Neural progenitor cell (in vitro differentiated cells): ENCODE measurements around the gene QRFPR. TPM values are rescaled to one million over a fixed set of nuclear protein-coding genes. Genes with fewer than 3 reads are reported as not detected.

ENCODE experiments used
- DNase-seq: peaks from one replicate; pipeline ENCODE4 v3.0.0-alpha.2; 2016; ENCODE audit warnings: low spot score
- H2AFZ ChIP-seq: fragments of 200-600 bp; sonication (generic); replicated peaks from 2 replicates; pipeline ENCODE4 v1.6.1; 2016; ENCODE audit warnings: antibody characterized with exemption
- H3F3A ChIP-seq: fragments of 200-600 bp; sonication (generic); 2 replicates; pipeline ENCODE4 v1.6.1; 2016; ENCODE audit warnings: antibody characterized with exemption, low read depth
- H3K27ac ChIP-seq: fragments of 200-600 bp; sonication (generic); 2 replicates; pipeline ENCODE4 v1.5.1; 2016; ENCODE audit warnings: mild to moderate bottlenecking
- H3K27me3 ChIP-seq: fragments of 200-600 bp; sonication (generic); 2 replicates; pipeline ENCODE4 v1.6.1; 2016; ENCODE audit warnings: mild to moderate bottlenecking, moderate library complexity
- H3K36me3 ChIP-seq: fragments of 200-600 bp; sonication (generic); 2 replicates; pipeline ENCODE4 v1.5.1; 2016
- H3K4me1 ChIP-seq: fragments of 200-600 bp; sonication (generic); 2 replicates; pipeline ENCODE4 v1.6.1; 2016; ENCODE audit warnings: mixed run types
- H3K4me2 ChIP-seq: fragments of 200-600 bp; sonication (generic); 2 replicates; pipeline ENCODE4 v1.6.1; 2016
- H3K4me3 ChIP-seq: fragments of 200-600 bp; sonication (generic); 2 replicates; pipeline ENCODE4 v1.5.1; 2016
- H3K79me2 ChIP-seq: fragments of 200-600 bp; sonication (generic); 2 replicates; pipeline ENCODE4 v1.6.1; 2016; ENCODE audit warnings: low read depth
- H3K9ac ChIP-seq: fragments of 200-600 bp; sonication (generic); 2 replicates; pipeline ENCODE4 v1.6.1; 2016
- H3K9me3 ChIP-seq: fragments of 200-600 bp; sonication (generic); 2 replicates; pipeline ENCODE4 v1.5.1; 2016; ENCODE audit warnings: low read depth
- H4K20me1 ChIP-seq: fragments of 200-600 bp; sonication (generic); 2 replicates; pipeline ENCODE4 v1.6.1; 2016; ENCODE audit warnings: low read depth
- H3K27ac Mint-ChIP-seq: 3 replicates; pipeline ENCODE4 v1.8.0; 2021; ENCODE audit warnings: mixed read lengths
- H3K27me3 Mint-ChIP-seq: 2 replicates; pipeline ENCODE4 v1.8.0; 2022; ENCODE audit warnings: low read depth, mild to moderate bottlenecking, inconsistent platforms, moderate library complexity, mixed read lengths; ENCODE audit not compliant: insufficient read depth
- H3K36me3 Mint-ChIP-seq: 3 replicates; pipeline ENCODE4 v1.8.0; 2021; ENCODE audit warnings: mixed read lengths
- H3K4me1 Mint-ChIP-seq: 3 replicates; pipeline ENCODE4 v1.8.0; 2021; ENCODE audit warnings: mixed read lengths
- H3K4me3 Mint-ChIP-seq: 3 replicates; pipeline ENCODE4 v1.8.0; 2021; ENCODE audit warnings: mild to moderate bottlenecking, moderate library complexity, mixed read lengths
- H3K9me3 Mint-ChIP-seq: 3 replicates; pipeline ENCODE4 v1.8.0; 2020; ENCODE audit warnings: mixed read lengths
- EZH2 ChIP-seq: fragments of 200-600 bp; sonication (generic); IDR thresholded peaks from 2 replicates; pipeline ENCODE4 v1.6.1; 2017; ENCODE audit warnings: antibody characterized with exemption, mild to moderate bottlenecking, moderate library complexity
- EZH2phosphoT487 ChIP-seq: fragments of 200-600 bp; sonication (generic); IDR thresholded peaks from 2 replicates; pipeline ENCODE4 v1.6.1; 2017; ENCODE audit warnings: antibody characterized with exemption
- total RNA-seq: library from RNA; depleted of rRNA; stranded (reverse); fragments of >200 nt; gene quantifications from 2 replicates; pipeline ENCODE4 v1.2.3, GENCODE V29; 2015; ENCODE audit warnings: low replicate concordance
- TF ChIP-seq, protein P1 (sequence below): fragments of 200-600 bp; sonication (generic); IDR thresholded peaks from 2 replicates; pipeline ENCODE4 v1.5.1; 2017; ENCODE audit warnings: antibody characterized with exemption, mild to moderate bottlenecking

Gene QRFPR
- total RNA-seq, 1 donor from 2014 or later: not detected

DNA sequence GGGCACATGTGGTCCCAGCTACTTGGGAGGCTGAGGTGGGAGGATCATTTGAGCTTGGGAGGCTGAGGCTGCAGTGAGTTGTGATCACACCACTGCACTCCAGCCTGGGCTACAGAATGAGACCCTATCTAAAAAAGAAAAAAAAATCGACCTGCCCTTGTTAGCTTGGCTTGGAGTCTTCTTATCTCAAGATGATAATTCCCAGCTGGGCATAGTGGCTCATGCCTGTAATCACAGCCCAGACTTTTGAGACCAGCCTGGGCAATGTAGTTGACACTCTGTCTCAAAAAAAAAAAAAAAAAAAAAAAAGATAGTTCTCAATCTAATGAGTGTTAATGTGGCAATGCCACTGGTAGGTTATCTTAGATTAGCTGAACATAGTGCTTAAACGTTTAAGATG is 41.0 kb downstream of the QRFPR start:
- Histone ChIP-seq H3F3A (no peaks in the 10 kb centered on the region), H2AFZ (no peak overlapping the region), H3K9ac (no peak overlapping the region), H3K36me3 (no peaks in the 10 kb centered on the region), H3K4me1 (peaks cover 30% of the 10 kb centered on the region), H3K4me2 (no peak overlapping the region), H3K27ac (no peak overlapping the region), H3K9me3 (no peaks in the 10 kb centered on the region), H3K27me3 (no peaks in the 10 kb centered on the region), H3K4me3 (no peak overlapping the region), H4K20me1 (no peaks in the 10 kb centered on the region), H3K79me2 (no peaks in the 10 kb centered on the region)
- H3K27ac Mint-ChIP-seq: no peak overlapping the region
- H3K27me3 Mint-ChIP-seq: peaks cover 2% of the 10 kb centered on the region
- no peaks in the 10 kb centered on the region for H3K36me3 Mint-ChIP-seq
- TF ChIP-seq EZH2phosphoT487: no peak
- TF ChIP-seq, protein P1, sequence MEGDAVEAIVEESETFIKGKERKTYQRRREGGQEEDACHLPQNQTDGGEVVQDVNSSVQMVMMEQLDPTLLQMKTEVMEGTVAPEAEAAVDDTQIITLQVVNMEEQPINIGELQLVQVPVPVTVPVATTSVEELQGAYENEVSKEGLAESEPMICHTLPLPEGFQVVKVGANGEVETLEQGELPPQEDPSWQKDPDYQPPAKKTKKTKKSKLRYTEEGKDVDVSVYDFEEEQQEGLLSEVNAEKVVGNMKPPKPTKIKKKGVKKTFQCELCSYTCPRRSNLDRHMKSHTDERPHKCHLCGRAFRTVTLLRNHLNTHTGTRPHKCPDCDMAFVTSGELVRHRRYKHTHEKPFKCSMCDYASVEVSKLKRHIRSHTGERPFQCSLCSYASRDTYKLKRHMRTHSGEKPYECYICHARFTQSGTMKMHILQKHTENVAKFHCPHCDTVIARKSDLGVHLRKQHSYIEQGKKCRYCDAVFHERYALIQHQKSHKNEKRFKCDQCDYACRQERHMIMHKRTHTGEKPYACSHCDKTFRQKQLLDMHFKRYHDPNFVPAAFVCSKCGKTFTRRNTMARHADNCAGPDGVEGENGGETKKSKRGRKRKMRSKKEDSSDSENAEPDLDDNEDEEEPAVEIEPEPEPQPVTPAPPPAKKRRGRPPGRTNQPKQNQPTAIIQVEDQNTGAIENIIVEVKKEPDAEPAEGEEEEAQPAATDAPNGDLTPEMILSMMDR: no peak
- no peak for TF ChIP-seq EZH2
- H3K4me1 Mint-ChIP-seq: peaks cover 12% of the 10 kb centered on the region
- H3K9me3 Mint-ChIP-seq: no peaks in the 10 kb centered on the region
- no peak for DNase-seq
- no peak overlapping the region for H3K4me3 Mint-ChIP-seq

DNA sequence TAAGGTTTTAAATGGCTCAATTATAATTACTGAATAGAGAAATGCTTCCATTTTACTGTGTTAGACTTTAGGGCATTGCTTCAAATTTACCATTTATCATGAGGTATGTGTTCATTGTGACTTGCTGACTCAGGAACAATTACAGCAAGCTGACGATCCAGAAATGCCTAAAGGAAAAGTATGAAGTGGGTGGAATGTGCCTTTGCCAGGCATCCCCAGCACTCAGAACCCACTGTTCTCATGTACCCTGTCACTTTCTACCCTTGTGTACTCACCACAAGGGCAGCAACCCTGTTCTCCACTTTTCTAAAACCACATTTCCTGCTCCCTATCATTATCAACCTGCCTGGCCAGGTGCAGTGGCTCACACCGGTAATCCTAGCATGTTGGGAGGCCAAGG is 41.5 kb downstream of the QRFPR start:
- Histone ChIP-seq H3K36me3 (no peaks in the 10 kb centered on the region), H3K4me1 (peaks cover 26% of the 10 kb centered on the region), H2AFZ (no peak overlapping the region), H3K79me2 (no peaks in the 10 kb centered on the region), H3K27me3 (no peaks in the 10 kb centered on the region), H3K9ac (no peak overlapping the region), H3K9me3 (no peaks in the 10 kb centered on the region), H3K4me3 (no peak overlapping the region), H3K27ac (no peak overlapping the region), H4K20me1 (no peaks in the 10 kb centered on the region), H3F3A (no peaks in the 10 kb centered on the region), H3K4me2 (peak overlapping the region; percentile 40)
- no peak for TF ChIP-seq EZH2
- no peak for TF ChIP-seq EZH2phosphoT487
- TF ChIP-seq, protein P1: no peak
- Mint-ChIP-seq H3K4me3 (no peak overlapping the region), H3K27ac (no peak overlapping the region), H3K27me3 (peaks cover 2% of the 10 kb centered on the region), H3K9me3 (no peaks in the 10 kb centered on the region), H3K4me1 (peaks cover 12% of the 10 kb centered on the region), H3K36me3 (no peaks in the 10 kb centered on the region)
- DNase-seq: no peak

DNA sequence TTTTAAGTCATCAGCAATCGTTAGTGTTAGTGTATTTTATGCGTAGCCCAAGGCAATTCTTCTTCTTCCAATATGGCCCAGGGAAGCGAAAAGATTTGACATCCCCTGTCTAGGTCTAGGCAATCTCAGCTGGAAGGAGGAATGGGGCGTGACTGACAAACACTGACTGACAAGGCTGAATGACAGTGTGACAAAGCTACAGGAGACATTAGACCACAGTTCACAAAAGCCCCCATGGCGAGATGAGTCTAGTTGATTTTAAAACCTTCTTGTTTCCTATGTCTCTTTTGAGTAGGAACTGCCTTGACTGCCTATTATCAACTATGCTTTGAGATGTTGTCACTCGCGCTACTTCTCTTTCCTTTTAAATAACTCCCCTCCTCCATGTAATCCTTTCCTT is 42.3 kb downstream of the QRFPR start:
- Mint-ChIP-seq H3K4me3 (no peak overlapping the region), H3K36me3 (no peaks in the 10 kb centered on the region), H3K27ac (no peak overlapping the region), H3K4me1 (peaks cover 12% of the 10 kb centered on the region), H3K9me3 (no peaks in the 10 kb centered on the region), H3K27me3 (peaks cover 2% of the 10 kb centered on the region)
- peak overlapping the region; percentile 40 for H3K4me2 ChIP-seq
- no peaks in the 10 kb centered on the region for H4K20me1 ChIP-seq
- DNase-seq: peak; percentile 66
- H3K36me3 ChIP-seq: no peaks in the 10 kb centered on the region
- no peak overlapping the region for H3K27ac ChIP-seq
- H3K4me3 ChIP-seq: no peak overlapping the region
- H3K4me1 ChIP-seq: peaks cover 26% of the 10 kb centered on the region
- H3K79me2 ChIP-seq: no peaks in the 10 kb centered on the region
- no peaks in the 10 kb centered on the region for H3K27me3 ChIP-seq
- H2AFZ ChIP-seq: no peak overlapping the region
- H3K9ac ChIP-seq: no peak overlapping the region
- TF ChIP-seq, protein P1: no peak
- TF ChIP-seq EZH2phosphoT487: no peak
- TF ChIP-seq EZH2: no peak
- H3K9me3 ChIP-seq: no peaks in the 10 kb centered on the region
- no peaks in the 10 kb centered on the region for H3F3A ChIP-seq
